Colonic mucosa (tissue), 4 donors: ENCODE results near the gene CCDC13. TPM values are rescaled to one million over a fixed set of nuclear protein-coding genes. Genes with fewer than 3 reads are reported as not detected.

Experiments used
- DNase-seq: peaks from one replicate; pipeline ENCODE4 v3.0.0-alpha.2; 2020
- H3K27ac ChIP-seq: fragments of 200-600 bp; one replicate; pipeline ENCODE4 v1.8.0; 2021
- H3K27me3 ChIP-seq: fragments of 200-600 bp; one replicate; pipeline ENCODE4 v1.8.0; 2021
- H3K36me3 ChIP-seq: fragments of 200-600 bp; one replicate; pipeline ENCODE4 v1.8.0; 2021
- H3K4me1 ChIP-seq: fragments of 200-600 bp; one replicate; pipeline ENCODE4 v1.8.0; 2021; ENCODE audit warnings: mild to moderate bottlenecking
- H3K4me3 ChIP-seq: fragments of 200-600 bp; one replicate; pipeline ENCODE4 v1.8.0; 2021
- H3K9ac ChIP-seq, 2 donors: one replicate each; pipeline ENCODE4 v1.7.0; 2013; ENCODE audit warnings: control low read depth in 2 of 2, low read depth in 2 of 2, low read length in 2 of 2
- H3K9me3 ChIP-seq: fragments of 200-600 bp; one replicate; pipeline ENCODE4 v1.8.0; 2021
- intact Hi-C: fragments of 100-400 bp; cut with DNase I; formaldehyde crosslinking; loops from one replicate; pipeline ENCODE4 v1.14.1; 2022
- total RNA-seq, 2 donors: library from RNA; stranded (reverse); fragmentation: NEBNext Ultra II Directional in 1 of 2; extraction: Animal tissue kit (Norgen Biotek cat#: 25700) in 1 of 2; gene quantifications; one replicate each; pipeline ENCODE4 v1.2.1, GENCODE V29; 2021
- TF ChIP-seq, protein P1 (sequence below): fragments of 200-600 bp; IDR thresholded peaks from one replicate; pipeline ENCODE4 v1.8.0; 2022; ENCODE audit warnings: antibody characterized with exemption, mild to moderate bottlenecking
- donor health status: healthy.
- donor health status: DM: no; HTN: no; CAD: no.
- donor health status: DM: no; HTN: no; CAD: no.

The CCDC13 gene
- total RNA-seq, 2 donors from 2014 or later = 0.93 to 5.3 TPM

- H3K27ac ChIP-seq = no peak overlapping the region
- H3K4me1 ChIP-seq = no peaks in the 10 kb centered on the region
- H3K36me3 ChIP-seq = no peaks in the 10 kb centered on the region
- intact Hi-C loops = loop anchor here (10.0 kb wide), 1 partner anchor 162 kb away; the partner anchor contains the start of gene SEC22C
- TF ChIP-seq, protein P1, sequence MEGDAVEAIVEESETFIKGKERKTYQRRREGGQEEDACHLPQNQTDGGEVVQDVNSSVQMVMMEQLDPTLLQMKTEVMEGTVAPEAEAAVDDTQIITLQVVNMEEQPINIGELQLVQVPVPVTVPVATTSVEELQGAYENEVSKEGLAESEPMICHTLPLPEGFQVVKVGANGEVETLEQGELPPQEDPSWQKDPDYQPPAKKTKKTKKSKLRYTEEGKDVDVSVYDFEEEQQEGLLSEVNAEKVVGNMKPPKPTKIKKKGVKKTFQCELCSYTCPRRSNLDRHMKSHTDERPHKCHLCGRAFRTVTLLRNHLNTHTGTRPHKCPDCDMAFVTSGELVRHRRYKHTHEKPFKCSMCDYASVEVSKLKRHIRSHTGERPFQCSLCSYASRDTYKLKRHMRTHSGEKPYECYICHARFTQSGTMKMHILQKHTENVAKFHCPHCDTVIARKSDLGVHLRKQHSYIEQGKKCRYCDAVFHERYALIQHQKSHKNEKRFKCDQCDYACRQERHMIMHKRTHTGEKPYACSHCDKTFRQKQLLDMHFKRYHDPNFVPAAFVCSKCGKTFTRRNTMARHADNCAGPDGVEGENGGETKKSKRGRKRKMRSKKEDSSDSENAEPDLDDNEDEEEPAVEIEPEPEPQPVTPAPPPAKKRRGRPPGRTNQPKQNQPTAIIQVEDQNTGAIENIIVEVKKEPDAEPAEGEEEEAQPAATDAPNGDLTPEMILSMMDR = no peak
- H3K9me3 ChIP-seq = no peaks in the 10 kb centered on the region
- no peaks in the 10 kb centered on the region for H3K27me3 ChIP-seq
- H3K4me3 ChIP-seq = no peak overlapping the region
- DNase-seq = no peak
- H3K9ac ChIP-seq = peak overlapping the region in 1 of 2 donors; percentile 19
Observed at GRCh38 chr3:42746455-42747450, 26.3 kb downstream of the CCDC13 start.

DNA sequence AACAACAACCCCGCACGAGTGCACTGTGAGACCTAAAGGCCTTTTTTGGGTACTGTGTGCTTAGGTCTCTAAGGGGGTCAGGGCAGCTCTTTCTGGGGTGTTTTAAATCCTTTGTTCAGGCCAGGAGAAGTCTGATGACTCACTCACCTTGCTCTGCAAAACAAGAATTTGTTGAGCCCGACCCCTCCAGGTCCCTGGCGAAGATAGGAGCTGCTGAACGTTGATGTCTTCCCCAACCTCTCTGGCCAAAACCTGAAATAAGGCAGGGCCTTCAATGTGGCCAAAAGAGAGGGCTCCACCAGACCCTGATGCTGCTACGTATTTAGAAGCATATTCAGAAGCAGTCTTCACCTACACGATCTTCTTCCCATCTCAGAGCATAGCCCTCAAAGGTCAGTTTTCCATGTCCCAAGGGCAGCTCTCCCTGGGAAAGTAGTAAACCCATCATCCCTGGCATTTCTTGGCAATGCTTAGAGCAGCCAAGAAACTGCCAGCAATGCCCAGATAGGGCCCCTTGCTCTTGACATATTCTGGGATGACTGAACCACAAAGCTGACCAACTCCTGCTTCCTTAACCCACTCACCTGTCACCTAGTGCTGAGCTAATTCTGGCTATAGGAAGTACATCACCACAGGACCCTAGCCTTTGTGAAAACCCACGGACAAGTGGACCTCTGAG is 27.1 kb downstream of the CCDC13 start:
- Histone ChIP-seq H3K36me3 (no peaks in the 10 kb centered on the region), H3K9ac (peak overlapping the region in 1 of 2 donors; percentile 19), H3K9me3 (no peaks in the 10 kb centered on the region), H3K27me3 (no peaks in the 10 kb centered on the region), H3K4me3 (no peak overlapping the region), H3K27ac (no peak overlapping the region), H3K4me1 (no peaks in the 10 kb centered on the region)
- intact Hi-C loops = loop anchor here (10.0 kb wide), 1 partner anchor 161 kb away; the partner anchor contains the start of gene SEC22C
- DNase-seq = peak; percentile 14
- TF ChIP-seq, protein P1 = no peak

- no peak overlapping the region for H3K27ac ChIP-seq
- no peaks in the 10 kb centered on the region for H3K9me3 ChIP-seq
- H3K36me3 ChIP-seq = no peaks in the 10 kb centered on the region
- H3K4me3 ChIP-seq = no peak overlapping the region
- no peaks in the 10 kb centered on the region for H3K27me3 ChIP-seq
- TF ChIP-seq, protein P1 = no peak
- no peak for DNase-seq
- intact Hi-C loops = loop anchor here (10.0 kb wide), 1 partner anchor 161 kb away; the partner anchor contains the start of gene SEC22C
- no peak overlapping the region for H3K9ac ChIP-seq
- H3K4me1 ChIP-seq = no peaks in the 10 kb centered on the region
Observed at GRCh38 chr3:42745291-42745745, 27.7 kb downstream of the CCDC13 start.

DNA sequence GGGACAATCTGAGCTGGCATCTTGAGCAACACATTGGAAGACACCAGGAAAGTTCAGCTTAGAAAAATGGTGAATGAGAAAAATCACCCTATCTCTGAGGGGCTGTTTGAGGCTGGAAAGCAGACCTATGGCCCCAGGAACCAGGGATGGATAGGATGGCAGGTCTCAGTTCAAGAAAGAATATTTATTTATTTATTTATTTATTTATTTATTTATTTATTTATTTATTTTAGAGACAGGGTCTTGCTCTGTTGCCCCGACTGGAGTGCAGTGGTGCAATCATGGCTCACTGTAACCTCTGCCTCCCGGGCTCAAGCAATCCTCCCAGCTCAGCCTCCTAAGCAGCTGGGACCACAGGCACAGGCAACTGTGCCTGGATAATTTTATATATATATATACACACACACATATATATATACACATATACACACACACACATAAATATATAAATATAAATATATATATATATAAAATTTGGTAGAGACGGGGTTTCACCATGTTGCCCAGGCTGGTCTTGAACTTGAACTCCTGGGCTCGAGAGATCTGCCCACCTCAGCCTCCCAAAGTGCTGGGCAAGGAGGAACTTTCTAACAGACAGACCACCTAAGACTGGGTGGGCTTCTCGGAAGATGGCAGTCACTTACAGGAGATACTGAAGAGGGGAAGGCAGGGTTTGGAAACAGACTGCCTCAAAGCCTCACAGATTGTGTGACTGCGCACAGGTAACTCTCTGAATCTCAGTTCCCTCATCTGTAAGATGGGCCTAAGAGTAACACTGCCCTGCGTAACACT is 29.7 kb downstream of the CCDC13 start:
- H3K27ac ChIP-seq = no peak overlapping the region
- DNase-seq = peak; percentile 7
- intact Hi-C loops = loop anchor here (5.0 to 10.0 kb wide), 2 partner anchors 86 to 159 kb away; partner anchors contain the start of gene SEC22C
- no peaks in the 10 kb centered on the region for H3K9me3 ChIP-seq
- H3K4me3 ChIP-seq = no peak overlapping the region
- H3K36me3 ChIP-seq = no peaks in the 10 kb centered on the region
- TF ChIP-seq, protein P1 = no peak
- no peaks in the 10 kb centered on the region for H3K27me3 ChIP-seq
- no peaks in the 10 kb centered on the region for H3K4me1 ChIP-seq
- no peak overlapping the region for H3K9ac ChIP-seq
